Right kidney (tissue), 9 donors: ENCODE results near the gene OR7A17.

Experiments
- DNase-seq: peaks from one replicate; pipeline ENCODE4 v3.0.0-alpha.2; 2016
- long read RNA-seq, 8 donors: transcript quantifications; one replicate each; lab custom pipeline, GENCODE V29; 2026

The OR7A17 gene
- long read RNA-seq, donor 1, result 0 reads
- long read RNA-seq, donor 2, result 0 reads
- long read RNA-seq, donor 3, result 0 reads
- long read RNA-seq, donor 4, result 0 reads
- long read RNA-seq, donor 5, result 0 reads
- long read RNA-seq, donor 6, partial matches to known transcripts, result 0 of 1 reads
- long read RNA-seq, donor 6, other reads (novel, unspliced or antisense), result 0 of 1 reads
- long read RNA-seq, donor 7, result 0 reads
- long read RNA-seq, donor 8, result 0 reads

DNA sequence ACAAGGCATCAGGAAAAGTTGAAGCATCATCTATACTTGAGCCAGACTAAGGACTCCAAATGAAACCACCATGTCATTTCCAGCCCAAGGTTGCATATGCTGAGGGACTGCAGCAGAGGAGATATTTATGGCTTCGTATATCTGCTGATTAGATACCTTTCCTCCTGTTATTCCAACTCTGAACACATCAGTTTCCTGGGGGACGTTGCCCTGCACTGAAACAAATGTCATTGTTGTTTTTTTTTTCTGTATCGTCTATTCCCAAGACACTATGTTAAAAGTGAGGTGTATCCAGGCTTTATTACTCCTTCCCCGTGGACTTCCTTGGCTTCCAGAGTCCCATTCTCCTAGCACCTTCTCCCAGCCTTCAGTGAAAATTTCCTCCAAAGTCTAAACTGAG is at the start of gene OR7A17:
OR7A17 (minus strand) TSS at position 101 of the 400 bp plus-strand sequence. CDS start 4,777 bp downstream, outside the sequence.
- DNase-seq, result no peak

DNA sequence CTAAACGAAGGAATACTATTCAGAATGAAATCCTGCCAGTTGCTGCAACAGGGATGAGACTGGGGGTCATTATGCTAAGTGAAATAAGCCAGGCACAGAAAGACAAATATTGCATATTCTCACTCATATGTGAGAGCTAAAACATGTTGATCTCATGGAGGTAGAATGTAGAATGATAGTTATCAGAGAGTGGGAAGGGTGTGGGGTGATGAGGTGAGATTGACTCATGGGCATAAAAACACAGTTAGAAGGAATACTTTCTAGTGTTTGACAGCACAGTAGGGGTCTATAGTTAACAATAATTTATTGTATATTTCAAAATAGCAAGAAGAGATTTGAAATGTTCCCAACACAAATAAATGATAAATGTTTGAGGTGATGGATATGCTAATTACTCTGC is 47.6 kb upstream of the OR7A17 start:
- no peak for DNase-seq

DNA sequence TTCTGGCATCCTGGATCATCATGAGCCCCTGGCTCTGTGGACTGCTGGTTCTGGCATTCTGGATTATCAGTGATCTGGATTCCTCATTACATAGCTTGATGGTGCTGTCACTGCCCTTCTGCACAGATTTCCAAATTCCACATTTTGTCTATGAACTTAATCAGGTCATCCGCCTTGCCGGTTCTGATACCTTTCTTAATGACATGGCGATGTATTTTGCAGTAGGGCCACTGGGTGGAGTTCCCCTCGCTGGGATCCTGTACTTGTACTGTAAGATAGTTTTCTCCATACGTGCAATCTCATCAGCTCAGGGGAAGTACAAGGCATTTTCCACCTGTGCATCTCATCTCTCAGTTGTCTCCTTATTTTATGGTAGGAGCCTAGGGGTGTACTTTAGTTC is 30.9 kb upstream of the OR7A17 start:
- no peak for DNase-seq

DNA sequence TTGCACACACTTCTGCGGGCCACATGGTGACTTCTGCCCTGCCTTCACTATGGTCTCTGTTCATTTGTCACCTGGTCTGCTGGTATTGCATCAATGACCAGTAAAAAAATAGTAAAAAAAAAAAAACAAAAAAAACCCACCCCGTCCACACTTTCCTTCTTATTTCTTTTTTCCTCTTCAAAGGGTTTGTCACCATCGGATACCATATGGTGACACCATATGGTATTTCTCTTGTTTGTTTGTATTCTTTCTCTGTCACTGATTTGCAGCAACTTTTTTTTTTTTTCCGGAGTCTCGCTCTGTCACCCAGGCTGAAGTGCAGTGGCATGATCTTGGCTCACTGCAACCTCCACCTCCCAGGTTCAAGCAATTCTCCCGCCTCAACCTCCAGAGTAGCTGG is 29.2 kb upstream of the OR7A17 start:
- no peak for DNase-seq

DNA sequence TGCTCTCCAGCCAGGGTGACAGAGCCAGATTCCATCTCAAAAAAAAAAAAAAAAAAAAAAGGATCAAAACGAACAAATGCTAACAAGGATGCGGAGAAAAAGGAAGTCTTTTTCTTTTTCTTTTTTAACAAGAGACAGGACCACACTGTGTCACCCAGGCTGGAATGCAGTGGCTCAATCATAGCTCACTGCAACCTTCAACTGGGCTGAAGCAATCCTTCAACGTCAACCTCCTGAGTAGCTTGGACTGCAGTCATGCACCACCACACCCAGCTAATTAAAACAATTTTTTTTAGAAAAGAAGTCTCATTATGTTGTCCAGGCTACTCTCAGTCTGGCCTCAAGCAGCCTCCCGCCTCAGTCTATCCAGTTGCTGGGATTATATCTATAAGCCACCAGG is 20.8 kb upstream of the OR7A17 start:
- DNase-seq, result no peak

DNA sequence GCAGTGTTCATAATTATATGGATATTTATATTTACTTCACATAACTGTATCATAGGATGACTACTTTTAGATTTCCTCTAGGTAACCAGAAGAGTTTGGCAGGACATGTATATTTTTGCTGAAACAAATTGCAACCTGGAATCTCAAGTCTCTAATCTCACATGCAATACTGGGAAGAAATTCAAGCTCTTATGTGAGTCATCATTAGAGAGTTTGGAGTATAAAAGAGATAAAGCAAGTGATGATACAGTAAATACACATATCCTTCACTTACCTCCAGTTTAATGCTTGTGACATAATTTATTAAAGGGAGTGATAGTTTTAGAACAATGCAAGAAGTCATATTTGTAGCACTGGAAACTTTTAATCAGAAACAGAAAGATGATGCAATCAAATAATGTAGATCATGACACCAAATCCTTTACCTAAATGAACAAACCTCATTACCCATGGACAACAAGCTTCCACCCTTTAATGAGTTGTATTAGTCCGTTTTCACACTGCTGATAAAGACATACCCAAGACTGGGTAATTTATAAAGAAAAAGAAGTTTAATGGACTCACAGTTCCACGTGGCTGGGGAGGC is 15.8 kb upstream of the OR7A17 start:
- no peak for DNase-seq

DNA sequence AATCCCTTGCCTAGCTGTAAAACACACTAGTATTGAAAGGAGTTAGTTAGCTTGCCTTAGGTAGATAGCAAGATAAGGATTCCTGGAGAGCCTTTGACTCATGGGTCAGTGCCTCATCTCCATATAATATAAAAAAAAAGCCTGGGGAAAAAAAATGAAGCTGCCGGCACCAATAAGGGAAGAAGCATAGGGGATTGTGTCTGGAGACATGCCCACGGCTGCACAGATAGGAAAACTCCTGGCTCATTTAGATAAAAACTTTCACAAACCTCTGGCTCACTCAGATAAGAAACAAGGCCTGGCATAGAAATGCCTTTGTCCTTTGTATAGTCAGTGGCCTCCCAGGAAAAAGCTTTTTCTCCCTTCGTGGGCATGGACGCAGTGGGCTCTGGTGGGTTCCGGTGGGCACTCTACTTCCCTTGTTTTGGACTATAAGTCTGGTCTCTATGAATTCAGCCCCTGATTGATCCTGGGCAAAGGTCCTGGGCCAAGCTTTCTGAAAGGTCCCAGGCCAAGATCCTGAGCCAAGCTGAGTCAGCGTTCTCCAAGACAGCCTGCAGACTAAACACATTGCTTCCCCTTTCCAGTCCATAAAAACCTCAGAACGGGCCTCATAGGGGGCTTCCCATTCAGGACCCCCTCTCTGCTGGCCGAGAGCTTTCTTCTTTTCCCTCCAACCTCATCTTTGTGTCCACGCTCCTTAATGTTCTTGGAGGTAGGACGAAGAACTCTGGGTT is 4.9 kb upstream of the OR7A17 start:
- DNase-seq, result no peak

DNA sequence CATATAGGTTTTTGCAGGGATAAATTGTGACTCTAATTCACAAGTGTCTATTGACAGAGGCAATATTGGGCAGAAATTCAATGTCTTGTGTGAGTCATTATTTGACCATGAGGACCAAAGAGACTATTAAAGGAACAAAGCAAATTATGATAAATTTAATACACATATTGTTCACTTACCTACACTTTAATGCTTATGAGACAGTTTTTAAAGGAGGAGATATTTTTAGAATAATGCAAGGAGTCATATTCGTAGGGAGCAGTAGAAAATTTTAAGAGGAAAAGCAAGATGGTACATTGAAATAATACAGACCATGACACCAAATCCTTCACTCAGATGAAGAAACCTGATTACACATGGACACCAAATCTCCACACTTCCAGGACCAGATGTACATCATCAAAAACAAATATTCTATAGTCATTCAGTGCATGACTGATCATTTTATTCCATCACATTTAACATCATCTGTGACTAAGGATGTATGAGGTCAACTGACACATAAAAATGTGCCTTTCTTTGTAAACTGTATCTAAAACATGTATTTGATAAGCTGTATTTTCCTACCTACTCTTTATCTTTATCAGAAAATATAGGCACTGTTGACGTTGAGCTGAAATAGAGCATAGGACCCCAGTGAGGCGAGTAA is 4.2 kb upstream of the OR7A17 start:
- no peak for DNase-seq

DNA sequence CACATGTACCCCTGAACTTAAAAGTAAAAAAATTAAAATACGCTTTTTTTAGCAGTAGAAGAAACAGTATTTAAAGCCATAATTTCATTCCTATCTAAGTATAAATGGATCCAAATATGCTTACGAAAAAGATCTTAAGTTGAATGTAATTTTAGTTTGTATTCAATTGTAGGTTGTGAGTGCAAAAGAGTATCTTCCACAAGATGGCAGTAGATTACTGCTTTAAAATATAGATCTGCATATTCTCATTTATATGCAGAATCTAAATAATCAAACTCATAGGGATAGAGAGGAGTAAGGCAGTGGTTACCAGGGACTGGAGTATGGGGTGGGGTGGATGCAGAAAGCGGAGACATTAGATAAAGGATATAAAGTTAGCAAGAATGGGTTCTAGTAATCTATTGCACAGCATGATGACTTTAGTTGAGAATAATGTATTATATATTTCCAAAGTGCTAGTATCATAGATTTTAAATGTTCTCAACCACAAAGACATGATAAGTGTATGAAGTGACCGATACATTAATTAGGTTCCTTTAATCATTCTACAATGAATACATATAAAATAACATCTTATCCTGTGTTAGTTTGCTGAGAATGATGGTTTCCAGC is 14.2 kb downstream of the OR7A17 start:
- no peak for DNase-seq

DNA sequence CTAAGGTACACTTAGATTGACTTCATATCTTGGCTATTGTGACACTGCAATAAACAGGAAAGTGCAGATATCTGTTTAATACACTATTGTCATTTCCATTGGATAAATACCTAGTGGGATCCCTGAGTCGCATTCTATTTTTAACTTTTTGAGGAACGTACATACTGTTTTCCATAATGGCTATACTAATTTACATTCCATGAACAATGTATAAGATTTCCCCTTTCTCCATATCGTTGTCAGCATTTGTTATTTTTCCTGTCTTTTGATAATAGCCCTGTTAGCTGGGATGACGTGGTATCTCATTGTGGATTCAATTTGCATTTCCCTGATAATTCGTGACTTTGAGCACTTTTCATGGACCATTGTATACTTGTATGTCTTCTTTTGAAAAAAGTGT is 17.4 kb downstream of the OR7A17 start:
- no peak for DNase-seq

DNA sequence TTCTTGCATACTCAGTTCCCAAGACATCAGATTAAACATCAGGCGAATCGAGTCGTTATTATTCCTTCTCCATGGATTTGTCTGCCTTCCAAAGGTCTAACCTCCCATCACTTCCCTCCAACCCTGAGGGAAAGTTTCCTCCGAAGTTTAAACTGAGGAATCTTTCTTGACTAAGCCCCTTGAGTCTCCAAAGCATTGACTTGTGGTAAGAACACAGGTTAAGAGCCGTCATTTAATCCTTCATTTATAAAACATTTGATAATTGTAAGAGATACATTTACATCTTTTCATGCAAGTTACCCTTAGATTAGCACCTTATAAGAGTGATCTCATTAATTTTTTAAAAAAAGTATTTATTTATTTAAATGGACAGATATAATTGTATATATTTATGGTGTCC is 37.1 kb downstream of the OR7A17 start, which contains the start of gene OR7A10:
OR7A10 (minus strand) TSS at position 101 of the 400 bp plus-strand sequence. CDS start 7,045 bp downstream, outside the sequence.
- no peak for DNase-seq

DNA sequence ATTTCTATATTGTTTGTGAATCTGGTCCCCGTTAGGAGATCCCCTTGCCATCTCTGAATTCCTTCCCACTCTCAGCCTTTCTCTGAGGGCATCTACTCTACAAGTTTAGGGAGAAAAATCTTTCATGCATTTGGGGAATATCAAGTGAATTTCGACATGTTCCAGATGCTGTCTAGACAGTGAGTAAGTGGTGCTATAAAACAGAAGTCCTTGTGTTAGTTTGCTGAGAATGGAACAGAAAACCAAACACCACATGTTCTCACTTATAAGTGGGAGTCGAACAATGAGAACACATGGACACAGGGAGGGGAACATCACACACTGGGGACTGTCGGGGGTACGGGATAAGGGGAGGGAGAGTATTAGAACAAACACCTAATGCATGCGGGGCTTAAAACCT is 42.4 kb downstream of the OR7A17 start:
- no peak for DNase-seq

DNA sequence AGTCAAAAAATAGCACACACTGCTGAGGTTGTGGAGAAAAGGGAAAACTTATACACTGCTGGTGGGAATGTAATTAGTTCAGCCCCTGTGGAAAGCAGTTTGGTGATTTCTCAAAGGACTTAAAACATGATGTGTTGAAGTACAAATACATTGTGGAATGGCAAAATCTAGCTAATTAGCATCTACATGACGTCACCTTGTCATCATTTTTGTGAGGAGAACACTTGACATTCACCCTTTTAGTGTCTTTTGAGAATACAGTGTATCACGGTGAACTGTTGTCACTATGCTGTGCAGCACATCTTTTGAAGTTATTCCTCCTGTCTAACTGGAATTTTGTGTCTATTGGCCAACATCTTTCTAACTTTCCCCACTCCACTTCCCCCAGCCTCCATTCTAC is 42.8 kb downstream of the OR7A17 start:
- DNase-seq, result no peak

DNA sequence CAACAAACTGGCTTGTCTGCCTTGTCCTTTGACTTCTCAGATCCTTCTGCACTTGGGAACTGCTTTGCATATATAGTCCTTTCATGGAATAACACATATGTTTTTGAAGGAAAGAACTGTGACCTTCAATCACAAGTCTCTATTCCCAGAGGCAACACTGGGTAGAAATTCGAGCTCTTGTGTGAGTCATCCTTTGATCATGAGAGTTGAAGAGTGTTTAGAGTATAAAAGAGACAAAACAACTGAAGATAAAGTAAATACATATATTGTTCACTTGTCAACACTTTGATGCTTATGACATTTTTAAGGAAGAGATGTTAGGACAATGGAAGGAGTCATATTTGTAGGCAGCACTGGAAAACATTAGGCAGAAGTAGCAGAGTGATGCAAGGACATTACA is 45.7 kb downstream of the OR7A17 start:
- DNase-seq, result no peak

DNA sequence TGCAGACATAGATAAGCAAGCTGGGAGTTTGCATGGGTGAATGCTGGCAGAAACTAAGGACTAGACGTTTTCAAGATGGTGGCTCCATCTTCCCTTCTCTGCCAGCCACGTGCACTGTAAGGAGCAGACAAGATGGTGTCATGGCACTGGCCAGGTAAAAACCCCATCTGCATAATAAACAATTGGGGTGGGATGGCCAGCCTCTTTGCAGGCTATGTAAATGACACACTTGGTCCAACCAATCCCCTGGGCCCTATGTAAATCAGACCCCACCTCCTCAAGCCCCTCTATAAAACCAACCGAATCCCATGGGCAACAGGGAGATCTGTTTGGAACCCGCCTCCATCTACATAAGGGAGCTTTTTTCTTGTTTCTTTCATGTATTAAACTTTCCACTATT is 48.5 kb downstream of the OR7A17 start:
- DNase-seq, result no peak

DNA sequence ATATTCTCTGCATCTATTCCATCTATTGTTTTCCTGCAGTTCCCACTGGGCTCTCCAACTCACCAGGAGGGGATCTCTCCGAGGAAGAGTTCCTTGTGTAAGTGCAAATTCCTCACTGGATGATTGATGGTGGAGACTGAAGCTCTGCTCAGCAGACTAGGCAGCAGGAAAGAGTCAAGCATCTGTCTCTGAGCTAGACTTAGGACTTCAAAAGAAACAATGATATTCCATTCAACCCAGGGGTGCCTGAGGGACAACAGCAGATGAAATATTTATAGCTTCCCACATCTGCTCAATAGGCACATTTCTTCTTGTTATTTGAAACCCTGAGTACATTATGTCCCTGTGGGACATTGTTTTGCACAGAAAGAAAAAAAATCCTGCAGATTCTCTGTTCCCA is 50.9 kb downstream of the OR7A17 start, which contains the start of the genes OR7A5 and OR7C1:
OR7A5 (minus strand) TSS at position 175 of the 400 bp plus-strand sequence. CDS start 6,944 bp downstream, outside the sequence.
OR7C1 (minus strand) TSS at position 175 of the 400 bp plus-strand sequence. CDS start 35,049 bp downstream, outside the sequence.
- peak; percentile 5 for DNase-seq

DNA sequence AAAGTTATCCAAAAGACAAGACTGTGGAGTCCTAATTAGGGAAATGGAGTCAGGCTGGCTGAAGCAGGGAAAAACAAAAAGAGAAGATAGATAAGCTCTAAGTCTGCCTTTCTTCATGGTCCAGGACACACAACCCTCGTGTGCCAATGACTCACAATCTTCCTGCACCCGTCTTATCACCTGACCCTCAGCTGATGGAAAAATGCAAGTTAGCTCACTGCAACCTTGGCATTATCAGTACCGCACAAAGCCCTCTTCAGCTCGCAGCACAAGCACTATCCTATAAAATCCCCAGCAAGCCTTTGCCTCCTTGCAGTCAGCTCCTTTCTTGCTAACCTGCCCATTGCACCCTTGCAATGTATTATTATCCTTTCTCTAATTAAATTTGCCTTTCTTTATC is 55.2 kb downstream of the OR7A17 start:
- DNase-seq, result no peak
